HepG2 (cell line): ENCODE results near the gene ATAD3A.

ENCODE experiments used
- AKAP8 ChIP-seq: sonication (generic); formaldehyde crosslinking; IDR thresholded peaks from 2 replicates; pipeline ENCODE4 v1.5.1; 2020; ENCODE audit warnings: mild to moderate bottlenecking, missing genetic modification reagents
- CCAR2 ChIP-seq: fragments of 200-400 bp; formaldehyde crosslinking; optimal IDR thresholded peaks from 2 replicates; pipeline ENCODE3; 2018; ENCODE audit warnings: low read depth, mild to moderate bottlenecking, low read length, moderate library complexity
- PHF21A ChIP-seq: sonication (generic); formaldehyde crosslinking; IDR thresholded peaks from 2 replicates; pipeline ENCODE4 v1.5.0; 2020; ENCODE audit warnings: mild to moderate bottlenecking, missing genetic modification reagents
- SNRNP70 ChIP-seq: fragments of 200-400 bp; formaldehyde crosslinking; IDR thresholded peaks from 2 replicates; pipeline ENCODE4 v1.6.1; 2017; ENCODE audit warnings: mild to moderate bottlenecking, low read depth, low read length, moderate library complexity
- U2AF1 ChIP-seq: fragments of 200-400 bp; formaldehyde crosslinking; optimal IDR thresholded peaks from 2 replicates; pipeline ENCODE3; 2017; ENCODE audit warnings: mild to moderate bottlenecking, low read depth, low read length
- TF ChIP-seq, protein P1 (sequence below): sonication (generic); formaldehyde crosslinking; IDR thresholded peaks from 2 replicates; pipeline ENCODE4 v1.4.0; 2020; ENCODE audit warnings: mild to moderate bottlenecking, missing genetic modification reagents
- TF ChIP-seq, protein P2 (sequence below): sonication (generic); formaldehyde crosslinking; IDR thresholded peaks from 2 replicates; pipeline ENCODE4 v1.8.1; 2023; ENCODE audit warnings: mild to moderate bottlenecking, missing genetic modification reagents
- TF ChIP-seq, protein P3 (sequence below): sonication (generic); formaldehyde crosslinking; IDR thresholded peaks from 2 replicates; pipeline ENCODE4 v1.5.0; 2020; ENCODE audit warnings: mild to moderate bottlenecking, missing genetic modification reagents, moderate library complexity
- TF ChIP-seq, protein P4 (sequence below): sonication (generic); formaldehyde crosslinking; IDR thresholded peaks from 2 replicates; pipeline ENCODE4 v1.8.0; 2022; ENCODE audit warnings: missing genetic modification reagents, mild to moderate bottlenecking, moderate library complexity, borderline replicate concordance

DNA sequence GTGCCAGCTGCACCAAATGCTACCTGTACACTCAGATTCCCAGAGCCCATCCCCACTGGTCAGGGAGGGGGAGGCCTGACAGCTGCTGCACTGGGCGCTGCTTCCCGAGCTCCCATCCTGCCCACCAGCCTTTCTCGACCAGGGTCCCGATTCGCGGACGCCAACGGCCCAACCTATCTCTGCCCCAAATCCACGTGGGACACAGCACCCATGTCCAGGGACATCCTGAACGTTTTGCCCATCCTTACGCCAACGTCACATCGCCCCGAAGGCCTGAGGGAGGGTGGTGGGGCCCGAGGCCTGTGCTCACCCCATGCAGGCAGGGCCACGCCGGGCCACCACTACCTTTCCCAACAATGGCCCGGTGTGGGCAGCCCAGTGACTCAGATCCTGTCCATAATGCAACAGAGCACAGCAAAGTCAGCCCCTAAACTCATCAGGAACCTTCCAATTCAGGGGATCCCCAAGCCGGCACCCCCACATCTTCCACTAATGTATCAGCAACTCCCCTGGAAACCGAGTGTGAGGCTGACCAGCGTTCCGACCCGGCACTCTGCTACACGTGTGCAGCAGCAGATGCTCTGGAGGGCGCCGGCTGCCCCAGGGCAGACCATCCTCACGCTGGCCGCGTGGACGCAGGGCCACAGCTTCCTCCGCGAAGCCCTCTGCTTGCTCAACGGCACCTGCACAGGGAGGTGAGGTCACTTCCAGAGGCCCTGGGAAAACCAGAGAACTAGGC lies 39.7 kb downstream of the ATAD3A start:
- TF ChIP-seq PHF21A (no peak), SNRNP70 (no peak), AKAP8 (no peak), CCAR2 (no peak), U2AF1 (no peak)
- TF ChIP-seq, protein P1, sequence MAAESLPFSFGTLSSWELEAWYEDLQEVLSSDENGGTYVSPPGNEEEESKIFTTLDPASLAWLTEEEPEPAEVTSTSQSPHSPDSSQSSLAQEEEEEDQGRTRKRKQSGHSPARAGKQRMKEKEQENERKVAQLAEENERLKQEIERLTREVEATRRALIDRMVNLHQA (CRISPR knock-in tag) = no peak
- TF ChIP-seq, protein P2, sequence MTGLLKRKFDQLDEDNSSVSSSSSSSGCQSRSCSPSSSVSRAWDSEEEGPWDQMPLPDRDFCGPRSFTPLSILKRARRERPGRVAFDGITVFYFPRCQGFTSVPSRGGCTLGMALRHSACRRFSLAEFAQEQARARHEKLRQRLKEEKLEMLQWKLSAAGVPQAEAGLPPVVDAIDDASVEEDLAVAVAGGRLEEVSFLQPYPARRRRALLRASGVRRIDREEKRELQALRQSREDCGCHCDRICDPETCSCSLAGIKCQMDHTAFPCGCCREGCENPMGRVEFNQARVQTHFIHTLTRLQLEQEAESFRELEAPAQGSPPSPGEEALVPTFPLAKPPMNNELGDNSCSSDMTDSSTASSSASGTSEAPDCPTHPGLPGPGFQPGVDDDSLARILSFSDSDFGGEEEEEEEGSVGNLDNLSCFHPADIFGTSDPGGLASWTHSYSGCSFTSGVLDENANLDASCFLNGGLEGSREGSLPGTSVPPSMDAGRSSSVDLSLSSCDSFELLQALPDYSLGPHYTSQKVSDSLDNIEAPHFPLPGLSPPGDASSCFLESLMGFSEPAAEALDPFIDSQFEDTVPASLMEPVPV (CRISPR knock-in tag) = no peak
- TF ChIP-seq, protein P3, sequence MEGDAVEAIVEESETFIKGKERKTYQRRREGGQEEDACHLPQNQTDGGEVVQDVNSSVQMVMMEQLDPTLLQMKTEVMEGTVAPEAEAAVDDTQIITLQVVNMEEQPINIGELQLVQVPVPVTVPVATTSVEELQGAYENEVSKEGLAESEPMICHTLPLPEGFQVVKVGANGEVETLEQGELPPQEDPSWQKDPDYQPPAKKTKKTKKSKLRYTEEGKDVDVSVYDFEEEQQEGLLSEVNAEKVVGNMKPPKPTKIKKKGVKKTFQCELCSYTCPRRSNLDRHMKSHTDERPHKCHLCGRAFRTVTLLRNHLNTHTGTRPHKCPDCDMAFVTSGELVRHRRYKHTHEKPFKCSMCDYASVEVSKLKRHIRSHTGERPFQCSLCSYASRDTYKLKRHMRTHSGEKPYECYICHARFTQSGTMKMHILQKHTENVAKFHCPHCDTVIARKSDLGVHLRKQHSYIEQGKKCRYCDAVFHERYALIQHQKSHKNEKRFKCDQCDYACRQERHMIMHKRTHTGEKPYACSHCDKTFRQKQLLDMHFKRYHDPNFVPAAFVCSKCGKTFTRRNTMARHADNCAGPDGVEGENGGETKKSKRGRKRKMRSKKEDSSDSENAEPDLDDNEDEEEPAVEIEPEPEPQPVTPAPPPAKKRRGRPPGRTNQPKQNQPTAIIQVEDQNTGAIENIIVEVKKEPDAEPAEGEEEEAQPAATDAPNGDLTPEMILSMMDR = no peak
- TF ChIP-seq, protein P4, sequence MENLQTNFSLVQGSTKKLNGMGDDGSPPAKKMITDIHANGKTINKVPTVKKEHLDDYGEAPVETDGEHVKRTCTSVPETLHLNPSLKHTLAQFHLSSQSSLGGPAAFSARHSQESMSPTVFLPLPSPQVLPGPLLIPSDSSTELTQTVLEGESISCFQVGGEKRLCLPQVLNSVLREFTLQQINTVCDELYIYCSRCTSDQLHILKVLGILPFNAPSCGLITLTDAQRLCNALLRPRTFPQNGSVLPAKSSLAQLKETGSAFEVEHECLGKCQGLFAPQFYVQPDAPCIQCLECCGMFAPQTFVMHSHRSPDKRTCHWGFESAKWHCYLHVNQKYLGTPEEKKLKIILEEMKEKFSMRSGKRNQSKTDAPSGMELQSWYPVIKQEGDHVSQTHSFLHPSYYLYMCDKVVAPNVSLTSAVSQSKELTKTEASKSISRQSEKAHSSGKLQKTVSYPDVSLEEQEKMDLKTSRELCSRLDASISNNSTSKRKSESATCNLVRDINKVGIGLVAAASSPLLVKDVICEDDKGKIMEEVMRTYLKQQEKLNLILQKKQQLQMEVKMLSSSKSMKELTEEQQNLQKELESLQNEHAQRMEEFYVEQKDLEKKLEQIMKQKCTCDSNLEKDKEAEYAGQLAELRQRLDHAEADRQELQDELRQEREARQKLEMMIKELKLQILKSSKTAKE (CRISPR knock-in tag) = no peak
